GM18498 (cell line): ENCODE results near the gene ANKRD13D.
A peak's percentile ranks its signal among the peaks of the same experiment; 100 is the strongest.

Experiments used
- ATAC-seq: cut with Tn5 transposase; IDR thresholded peaks from one replicate; pipeline ENCODE4 v1.9.1; 2021; ENCODE audit warnings: mild to moderate bottlenecking, moderate library complexity; ENCODE audit not compliant: unreplicated experiment

Gene ANKRD13D

GRCh38 chr11:67285541-67286498, 3.3 kb upstream of the ANKRD13D start:
- no peak for ATAC-seq

GRCh38 chr11:67286621-67287333, 2.3 kb upstream of the ANKRD13D start:
- ATAC-seq, result no peak

- ATAC-seq, result no peak
Observed at GRCh38 chr11:67287355-67288197, 1.5 kb upstream of the ANKRD13D start.

GRCh38 chr11:67288198-67288451, 978 bp upstream of the ANKRD13D start:
- no peak for ATAC-seq

- peak; percentile 72 for ATAC-seq
Observed at GRCh38 chr11:67288452-67289225, 464 bp upstream of the ANKRD13D start.

GRCh38 chr11:67289651-67290479, 762 bp downstream of the ANKRD13D start:
- no peak for ATAC-seq

GRCh38 chr11:67290801-67291200, 1.7 kb downstream of the ANKRD13D start:
- no peak for ATAC-seq

GRCh38 chr11:67291481-67292381, 2.6 kb downstream of the ANKRD13D start:
- ATAC-seq, result no peak

GRCh38 chr11:67292671-67293070, 3.6 kb downstream of the ANKRD13D start:
- ATAC-seq, result no peak

GRCh38 chr11:67293090-67293489, 4.0 kb downstream of the ANKRD13D start:
- no peak for ATAC-seq

- no peak for ATAC-seq
Observed at GRCh38 chr11:67295846-67296245, 6.7 kb downstream of the ANKRD13D start.

- no peak for ATAC-seq
Observed at GRCh38 chr11:67298786-67299185, 9.7 kb downstream of the ANKRD13D start.

GRCh38 chr11:67299471-67300191, 10.5 kb downstream of the ANKRD13D start:
- ATAC-seq, result no peak

- ATAC-seq, result no peak
Observed at GRCh38 chr11:67300256-67300755, 11.2 kb downstream of the ANKRD13D start.

GRCh38 chr11:67300756-67301312, 11.7 kb downstream of the ANKRD13D start:
- ATAC-seq, result no peak

- ATAC-seq, result no peak
Observed at GRCh38 chr11:67301313-67301921, 12.3 kb downstream of the ANKRD13D start.

GRCh38 chr11:67301951-67302516, 12.9 kb downstream of the ANKRD13D start:
- no peak for ATAC-seq
